Middle frontal gyrus (tissue), 1 donor: ENCODE results near the gene MED23.
"Not testable (repeated sequence)": the region's sequence is repeated elsewhere in the genome, so short reads cannot be mapped to it uniquely, and the experiment has no call there.

ENCODE experiments used
- DNase-seq: peaks from one replicate; pipeline ENCODE4 v3.0.0-alpha.2; 2015; ENCODE audit warnings: low spot score; ENCODE audit errors: extremely low spot score

The MED23 gene

GRCh38 chr6:131575834-131576478 lies 52.1 kb downstream of the MED23 start:
- DNase-seq = no peak

DNA sequence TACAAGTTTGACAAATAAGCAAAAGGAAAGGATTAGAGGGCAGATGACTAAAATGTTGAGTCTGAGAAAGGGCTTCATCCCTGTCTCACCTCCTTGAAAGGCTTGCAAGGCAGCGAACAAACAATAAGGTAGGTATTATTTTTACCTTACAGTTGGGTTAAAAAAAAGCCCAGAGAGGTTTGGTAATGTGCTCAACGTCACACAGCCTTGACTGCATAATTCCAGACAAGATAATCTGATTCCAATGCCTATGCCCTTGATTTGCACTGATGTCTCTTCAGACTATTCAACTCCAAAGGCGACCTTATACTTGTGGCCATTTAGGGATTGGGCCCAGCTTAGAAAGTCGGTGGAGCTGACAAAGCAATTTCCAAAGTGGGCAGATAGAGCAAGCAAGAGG lies 53.4 kb downstream of the MED23 start:
- DNase-seq = no peak

- no peak for DNase-seq
Observed at GRCh38 chr6:131574133-131574532, 53.9 kb downstream of the MED23 start.

- no peak for DNase-seq
Observed at GRCh38 chr6:131572686-131573415, 55.2 kb downstream of the MED23 start, which contains the start of gene ARG1. TSS of gene ARG1 (plus strand) at chr6:131573226. CDS start at chr6:131573283, 57 bp downstream.

DNA sequence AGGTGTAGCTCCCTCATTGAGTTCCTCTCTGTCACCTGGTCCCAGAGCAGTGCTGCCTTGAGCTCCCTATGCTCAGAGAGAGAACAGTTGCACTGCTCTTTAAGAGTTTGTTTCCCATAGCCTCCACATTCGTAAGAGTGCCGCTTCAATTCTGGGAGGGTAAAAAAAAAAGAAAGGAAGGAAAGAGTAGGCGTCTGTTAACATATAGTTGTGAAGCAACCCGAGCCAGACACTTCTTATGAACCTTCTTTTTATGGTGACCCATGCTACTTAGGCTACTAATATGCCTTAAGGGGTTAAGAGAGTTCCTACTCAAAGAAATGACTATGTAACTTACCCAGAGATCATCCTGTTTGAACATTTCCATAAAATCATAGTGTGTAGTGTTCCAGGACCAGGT lies 59.3 kb downstream of the MED23 start:
- no peak for DNase-seq

- DNase-seq = no peak
Observed at GRCh38 chr6:131565056-131565455, 63.0 kb downstream of the MED23 start.

GRCh38 chr6:131561925-131562707 lies 65.9 kb downstream of the MED23 start:
- no peak for DNase-seq

- no peak for DNase-seq
Observed at GRCh38 chr6:131558922-131559321, 69.1 kb downstream of the MED23 start.

GRCh38 chr6:131555992-131556391 lies 72.0 kb downstream of the MED23 start:
- DNase-seq = no peak

DNA sequence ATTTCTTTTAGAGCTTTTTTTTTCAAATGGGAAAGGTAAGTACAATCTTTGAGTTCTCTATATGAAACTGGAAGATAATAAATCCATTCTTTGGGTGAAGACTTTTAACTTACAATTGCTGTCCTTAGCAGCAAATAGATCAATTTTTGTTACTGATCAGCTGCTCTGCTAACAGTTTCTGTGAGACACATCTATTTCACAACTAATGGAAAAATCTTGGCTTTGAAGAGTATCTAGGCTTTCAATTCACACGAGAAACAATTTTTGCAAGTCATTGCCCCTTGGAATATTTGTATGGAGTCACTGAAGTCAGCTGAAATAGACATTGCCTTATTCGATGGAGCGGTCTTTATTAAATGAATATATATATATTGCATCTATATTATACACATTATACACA lies 75.5 kb downstream of the MED23 start:
- no peak for DNase-seq

- no peak for DNase-seq
Observed at GRCh38 chr6:131551902-131552301, 76.1 kb downstream of the MED23 start.

DNA sequence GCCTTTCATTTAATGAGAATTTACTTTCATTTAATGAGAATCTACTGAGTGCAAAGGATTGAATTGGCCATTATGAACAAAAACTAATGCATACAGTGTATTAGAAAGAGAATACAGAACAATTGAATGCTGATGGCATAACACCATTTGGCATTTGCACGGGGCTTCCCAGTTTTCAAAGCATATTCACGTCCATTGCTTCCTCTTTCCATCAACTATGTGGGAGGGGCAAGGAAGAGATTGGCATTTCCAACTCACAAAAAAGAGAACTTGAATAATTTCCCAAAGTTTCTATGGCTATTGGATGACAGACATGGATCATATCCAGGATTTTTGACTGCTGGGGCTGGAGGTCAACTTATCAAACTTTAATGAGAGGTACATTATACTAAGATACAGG lies 78.2 kb downstream of the MED23 start:
- DNase-seq = no peak

GRCh38 chr6:131548441-131548840 lies 79.6 kb downstream of the MED23 start:
- DNase-seq = no peak

- DNase-seq = no peak
Observed at GRCh38 chr6:131547488-131547887, 80.6 kb downstream of the MED23 start.

GRCh38 chr6:131545317-131545716 lies 82.7 kb downstream of the MED23 start:
- no peak for DNase-seq

GRCh38 chr6:131538615-131539014 lies 89.4 kb downstream of the MED23 start:
- DNase-seq = not testable (repeated sequence)

GRCh38 chr6:131532580-131533039 lies 95.4 kb downstream of the MED23 start:
- no peak for DNase-seq

DNA sequence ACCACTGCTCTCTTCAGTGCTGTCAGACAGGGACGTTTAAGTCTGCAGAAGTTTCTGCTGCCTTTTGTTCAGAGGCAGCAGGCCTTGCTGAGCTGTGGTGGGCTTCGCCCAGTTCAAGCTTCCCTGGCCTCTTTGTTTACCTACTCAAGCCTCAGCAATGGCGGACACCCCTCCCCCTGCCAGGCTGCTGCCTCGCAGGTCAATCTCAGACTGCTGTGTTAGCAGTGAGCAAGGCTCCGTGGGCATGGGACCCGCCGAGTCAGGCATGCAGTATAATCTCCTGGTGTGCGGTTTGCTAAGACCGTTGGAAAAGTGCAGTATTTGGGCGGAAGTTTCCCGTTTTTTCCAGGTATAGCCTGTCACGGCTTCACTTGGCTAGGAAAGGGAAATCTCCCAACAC lies 96.4 kb downstream of the MED23 start:
- not testable (repeated sequence) for DNase-seq

- not testable (repeated sequence) for DNase-seq
Observed at GRCh38 chr6:131530936-131531335, 97.1 kb downstream of the MED23 start.

- DNase-seq = no peak
Observed at GRCh38 chr6:131524695-131525336, 103.2 kb downstream of the MED23 start.

DNA sequence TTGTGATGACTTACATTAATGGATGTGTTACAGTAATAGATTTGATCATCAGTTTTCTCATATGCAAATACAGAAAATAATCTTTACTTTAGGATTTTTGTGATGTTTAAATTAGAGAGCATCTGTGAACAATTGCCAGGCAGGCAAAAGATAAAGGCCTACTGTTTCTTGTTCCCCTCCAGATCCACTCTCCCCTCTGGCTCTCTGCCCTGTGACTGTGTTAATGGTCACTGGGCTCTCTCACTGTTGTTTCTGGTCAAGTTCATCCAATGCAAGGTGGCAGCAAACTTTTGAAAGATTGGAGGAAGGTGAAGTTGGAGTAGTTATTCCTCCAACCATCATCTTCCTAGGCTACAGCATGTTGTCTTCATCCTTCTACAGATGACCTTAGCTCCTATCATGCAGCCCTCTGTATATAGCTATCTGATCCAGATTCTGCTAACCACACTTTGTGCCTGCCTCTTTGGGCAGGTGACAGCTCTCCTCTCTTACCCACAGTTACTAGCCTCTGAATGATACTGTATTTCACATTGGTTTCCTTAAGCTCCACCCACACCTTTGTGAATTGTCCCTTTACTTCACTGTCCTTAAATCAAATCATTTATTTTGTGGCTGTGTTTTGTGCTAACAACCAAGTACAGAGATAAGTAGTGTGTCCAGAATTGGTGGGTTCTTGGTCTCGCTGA lies 103.9 kb downstream of the MED23 start:
- no peak for DNase-seq
